8988T (cell line): ENCODE measurements around the gene OR10G8.
A peak's percentile ranks its signal among the peaks of the same experiment; 100 is the strongest.
"Not testable (repeated sequence)": the region's sequence is repeated elsewhere in the genome, so short reads cannot be mapped to it uniquely, and the experiment has no call there.

Source experiments
- DNase-seq: peaks from one replicate; pipeline ENCODE4 v3.0.0; 2011

Gene OR10G8, protein sequence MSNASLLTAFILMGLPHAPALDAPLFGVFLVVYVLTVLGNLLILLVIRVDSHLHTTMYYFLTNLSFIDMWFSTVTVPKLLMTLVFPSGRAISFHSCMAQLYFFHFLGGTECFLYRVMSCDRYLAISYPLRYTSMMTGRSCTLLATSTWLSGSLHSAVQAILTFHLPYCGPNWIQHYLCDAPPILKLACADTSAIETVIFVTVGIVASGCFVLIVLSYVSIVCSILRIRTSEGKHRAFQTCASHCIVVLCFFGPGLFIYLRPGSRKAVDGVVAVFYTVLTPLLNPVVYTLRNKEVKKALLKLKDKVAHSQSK

DNA sequence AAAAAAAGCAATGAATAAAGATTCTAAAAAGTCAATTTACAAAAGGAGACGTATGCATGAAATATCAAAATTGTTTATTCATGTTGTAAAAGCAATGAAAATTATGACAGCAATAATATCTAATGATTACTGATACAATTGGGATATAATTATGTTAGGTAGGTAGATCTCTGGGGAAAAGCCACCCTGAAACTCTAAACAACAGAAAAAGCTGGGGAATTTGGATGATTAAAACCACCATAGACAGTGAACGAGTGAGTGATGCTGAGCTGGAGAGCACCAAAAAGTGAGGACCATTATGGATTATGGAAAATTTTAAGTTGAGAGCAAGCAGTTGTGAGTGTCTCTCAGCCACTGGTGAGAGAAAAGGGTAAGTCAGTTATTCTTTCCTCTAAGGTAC lies at the start of gene OR10G8:
Gene OR10G8, plus strand, starts transcription at position 301 of the 400 bp plus-strand sequence. CDS start 2,825 bp downstream, outside the sequence.
- no peak for DNase-seq

DNA sequence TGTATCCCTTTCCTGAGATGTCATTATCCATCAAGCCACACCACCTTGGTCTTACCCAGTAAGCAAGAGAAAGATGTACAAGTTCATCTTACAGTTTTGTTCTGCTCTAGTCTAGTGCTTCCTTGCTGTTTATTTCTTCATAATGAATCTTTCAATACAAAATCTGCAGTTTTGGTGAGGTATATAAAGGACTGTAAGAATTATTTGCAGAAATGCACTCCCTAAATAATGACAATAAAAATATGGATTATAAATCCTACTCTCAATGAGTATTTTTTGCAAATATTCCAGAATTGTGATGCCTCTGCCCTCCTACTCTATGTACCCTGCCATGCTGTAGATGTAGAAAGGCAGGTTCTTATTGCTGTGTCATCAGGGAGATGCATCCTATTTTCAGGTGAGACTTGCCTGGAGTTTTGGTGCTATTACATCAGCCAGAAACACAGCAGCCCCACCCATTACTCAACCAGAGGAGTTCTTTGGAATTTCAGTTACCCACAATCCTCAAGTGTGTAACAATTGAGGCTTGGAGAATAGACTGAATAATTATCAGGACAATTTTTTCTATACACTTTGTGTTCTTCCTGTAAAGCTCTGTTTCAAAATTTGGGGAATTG lies 48.8 kb upstream of the OR10G8 start, which contains the start of gene OR10S1:
Gene OR10S1, minus strand, starts transcription at position 51 of the 617 bp plus-strand sequence. CDS start 117 bp downstream, outside the sequence.
- DNase-seq: no peak

DNA sequence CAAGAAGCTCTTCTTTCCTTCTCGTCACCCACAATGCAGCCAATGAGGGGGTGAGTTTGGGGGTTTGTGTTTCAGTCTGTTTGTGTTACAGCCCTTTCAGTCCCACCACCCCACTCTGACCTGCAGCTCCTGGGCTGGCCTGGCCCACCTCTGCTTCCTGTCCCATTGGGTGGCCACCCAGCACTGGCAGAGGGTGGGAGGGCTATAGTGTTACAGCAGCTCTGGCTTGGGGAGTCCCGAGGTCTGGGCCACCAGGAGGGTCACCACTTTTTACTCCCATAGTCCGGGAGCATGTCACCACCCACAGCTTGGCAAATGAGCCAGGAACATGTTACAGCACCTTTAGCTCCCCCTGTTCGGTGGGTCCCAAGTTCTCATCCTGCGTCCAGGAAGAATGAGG lies 47.3 kb upstream of the OR10G8 start:
- no peak for DNase-seq

DNA sequence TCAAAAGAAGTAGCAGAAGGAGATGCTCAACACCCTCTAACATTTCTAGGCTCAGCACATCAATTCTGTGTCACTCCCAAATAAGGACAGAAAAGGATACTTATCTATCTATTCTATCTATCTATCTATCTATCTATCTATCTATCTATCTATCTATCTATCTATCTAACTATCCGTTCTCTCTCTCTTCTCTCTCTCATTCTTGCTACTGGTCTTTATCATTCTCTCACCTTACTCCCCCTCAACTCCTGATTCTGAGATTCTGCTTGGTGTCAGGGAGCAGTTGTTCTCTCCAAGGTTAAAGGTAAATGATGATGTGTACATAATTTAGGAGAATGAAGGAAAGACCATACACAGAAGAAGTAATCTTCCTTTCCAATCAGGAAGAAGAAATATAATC lies 31.5 kb upstream of the OR10G8 start, which contains the start of gene OR10G6:
Gene OR10G6, minus strand, starts transcription at position 43 of the 400 bp plus-strand sequence. Its CDS starts 0 bp downstream, at position 43.
- no peak for DNase-seq

DNA sequence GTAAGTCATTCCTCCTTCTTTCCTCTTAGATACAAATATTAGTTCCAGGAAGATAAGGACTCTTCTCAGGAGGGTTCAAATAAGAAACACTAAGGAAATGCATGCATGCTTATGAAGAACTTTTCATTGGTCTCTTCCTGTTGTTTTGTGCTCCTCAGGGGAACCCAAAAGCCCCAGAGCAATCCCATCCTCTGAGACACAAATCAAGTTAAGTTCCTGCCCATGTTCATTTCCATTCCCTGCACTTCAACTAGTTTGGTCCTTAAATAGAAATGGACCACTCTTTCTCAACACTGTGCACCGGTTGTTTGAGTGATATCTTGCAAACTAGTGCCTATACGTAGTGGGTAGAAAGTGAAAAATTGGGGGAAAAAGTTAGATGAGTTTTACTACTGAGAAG lies 13.9 kb upstream of the OR10G8 start, which contains the start of gene OR10G4:
Gene OR10G4, plus strand, starts transcription at position 301 of the 400 bp plus-strand sequence. CDS start 2,578 bp downstream, outside the sequence.
- DNase-seq: no peak

DNA sequence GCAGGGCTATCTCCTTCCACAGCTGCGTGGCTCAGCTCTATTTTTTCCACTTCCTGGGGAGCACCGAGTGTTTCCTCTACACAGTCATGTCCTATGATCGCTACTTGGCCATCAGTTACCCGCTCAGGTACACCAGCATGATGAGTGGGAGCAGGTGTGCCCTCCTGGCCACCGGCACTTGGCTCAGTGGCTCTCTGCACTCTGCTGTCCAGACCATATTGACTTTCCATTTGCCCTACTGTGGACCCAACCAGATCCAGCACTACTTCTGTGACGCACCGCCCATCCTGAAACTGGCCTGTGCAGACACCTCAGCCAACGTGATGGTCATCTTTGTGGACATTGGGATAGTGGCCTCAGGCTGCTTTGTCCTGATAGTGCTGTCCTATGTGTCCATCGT lies 10.8 kb upstream of the OR10G8 start:
- not testable (repeated sequence) for DNase-seq

DNA sequence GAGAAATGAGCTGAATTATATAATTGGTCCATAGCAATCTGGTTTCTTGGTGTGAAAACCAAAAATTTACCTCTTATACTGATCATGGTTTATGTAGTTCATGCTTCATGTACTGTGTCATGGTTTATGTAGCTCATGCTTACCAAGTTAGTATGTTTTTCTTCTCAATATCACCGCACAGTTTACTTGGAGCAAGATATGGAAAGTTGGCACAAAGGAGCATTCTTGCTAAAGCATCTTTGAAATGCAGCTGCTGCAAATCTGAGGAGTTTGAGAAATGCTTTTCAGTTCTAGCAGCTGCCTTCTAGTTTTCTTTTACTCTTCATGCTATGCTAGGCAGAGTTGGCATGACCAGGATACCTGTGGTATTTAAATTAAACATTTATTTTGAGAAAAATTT lies 10.1 kb downstream of the OR10G8 start:
- DNase-seq: no peak

DNA sequence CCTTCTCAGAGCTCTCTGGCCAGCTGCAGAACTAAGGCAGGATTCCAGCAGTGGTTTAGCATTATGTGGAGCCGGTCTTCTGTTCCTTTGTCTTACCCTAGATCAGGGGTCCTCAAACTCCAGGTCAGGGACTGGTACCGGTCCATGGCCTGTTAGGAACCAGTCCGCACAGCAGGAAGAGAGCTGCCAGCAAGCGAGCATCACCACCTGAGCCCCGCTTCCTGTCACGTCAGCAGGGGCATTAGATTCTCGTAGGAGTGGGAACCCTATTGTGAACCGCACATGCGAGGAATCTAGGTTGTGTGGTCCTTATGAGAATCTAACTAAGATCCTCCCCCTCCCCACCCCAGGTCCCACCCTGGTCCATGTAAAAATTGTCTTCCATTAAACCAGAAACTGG lies 13.0 kb downstream of the OR10G8 start:
- no peak for DNase-seq

DNA sequence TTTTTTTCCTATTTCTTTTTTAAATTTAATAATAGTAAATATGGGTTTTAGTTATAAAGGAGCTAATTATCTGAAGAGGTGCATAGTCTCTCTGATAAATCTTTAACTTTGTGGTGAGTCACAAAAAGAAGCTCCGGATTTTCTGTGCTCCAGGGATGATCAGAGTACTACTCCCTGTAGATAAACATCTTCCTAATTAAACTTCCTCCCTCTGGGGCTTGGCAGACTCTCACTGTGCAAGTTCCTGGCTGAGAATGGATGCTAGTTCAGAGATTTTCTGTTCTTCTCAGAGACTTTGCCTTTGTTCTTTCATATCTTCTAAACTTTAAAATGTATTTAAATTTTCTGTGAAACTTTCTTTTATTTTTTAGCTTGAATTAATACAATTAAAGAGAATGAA lies 14.7 kb downstream of the OR10G8 start, which contains the start of gene OR10G7:
Gene OR10G7, minus strand, starts transcription at position 72 of the 400 bp plus-strand sequence. CDS start 2,324 bp downstream, outside the sequence.
- DNase-seq: no peak

DNA sequence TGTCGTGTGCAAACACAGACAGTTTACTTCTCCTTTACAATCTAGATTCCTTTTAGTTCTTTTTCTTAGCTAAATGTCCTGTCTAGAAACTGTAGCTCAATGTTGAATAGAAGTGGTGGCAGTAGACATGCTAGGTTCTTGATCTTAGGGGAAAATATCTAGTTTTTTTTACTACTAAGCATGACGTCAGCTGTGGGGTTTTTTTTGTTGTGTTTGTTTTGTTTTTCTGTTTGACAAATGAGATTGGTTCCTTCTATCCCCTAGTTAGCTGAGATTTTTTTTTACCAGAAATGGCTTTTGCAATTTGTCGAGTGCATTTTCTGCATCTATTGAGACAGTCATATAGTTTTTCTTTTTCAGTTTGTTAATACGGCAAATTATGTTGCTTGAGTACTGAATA lies 16.8 kb downstream of the OR10G8 start:
- no peak for DNase-seq

DNA sequence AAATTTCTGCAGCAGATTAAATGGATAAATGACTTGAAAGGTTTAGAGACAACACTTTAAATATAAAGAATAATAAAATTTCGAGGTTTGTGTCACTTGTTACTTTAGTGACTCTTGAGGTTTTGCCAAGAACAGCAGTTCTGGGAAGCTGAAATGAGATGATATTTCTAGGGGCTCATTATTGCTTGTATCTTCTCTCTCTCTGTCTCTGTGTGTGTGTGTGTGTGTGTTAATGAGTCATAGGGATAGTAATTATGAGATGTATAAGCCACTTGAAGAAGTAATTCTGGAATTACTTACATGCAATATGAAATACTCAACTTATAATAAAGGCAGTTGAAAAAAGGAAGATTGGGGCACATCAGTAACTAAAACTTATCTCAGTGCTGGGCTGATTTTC lies 24.1 kb downstream of the OR10G8 start:
- DNase-seq: no peak

DNA sequence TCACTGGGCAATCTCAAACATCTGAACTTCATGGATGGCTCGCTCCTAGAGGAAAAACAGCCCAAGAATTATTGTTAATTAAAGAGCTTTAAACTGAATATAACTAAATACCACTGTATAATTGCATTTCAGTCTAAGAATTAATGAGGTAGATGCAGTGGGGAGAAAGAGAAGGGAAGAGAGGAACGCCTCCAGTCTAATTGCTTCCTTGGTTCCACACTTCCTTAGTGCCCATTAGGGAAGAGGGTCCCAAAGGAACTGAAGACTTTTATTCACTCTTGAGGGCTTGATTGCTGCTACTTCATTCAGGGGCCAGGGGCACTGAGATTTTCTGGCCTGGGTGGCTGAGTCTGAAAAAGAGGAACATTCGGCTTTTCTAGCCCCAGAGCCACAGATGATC lies 26.4 kb downstream of the OR10G8 start:
- DNase-seq: no peak

DNA sequence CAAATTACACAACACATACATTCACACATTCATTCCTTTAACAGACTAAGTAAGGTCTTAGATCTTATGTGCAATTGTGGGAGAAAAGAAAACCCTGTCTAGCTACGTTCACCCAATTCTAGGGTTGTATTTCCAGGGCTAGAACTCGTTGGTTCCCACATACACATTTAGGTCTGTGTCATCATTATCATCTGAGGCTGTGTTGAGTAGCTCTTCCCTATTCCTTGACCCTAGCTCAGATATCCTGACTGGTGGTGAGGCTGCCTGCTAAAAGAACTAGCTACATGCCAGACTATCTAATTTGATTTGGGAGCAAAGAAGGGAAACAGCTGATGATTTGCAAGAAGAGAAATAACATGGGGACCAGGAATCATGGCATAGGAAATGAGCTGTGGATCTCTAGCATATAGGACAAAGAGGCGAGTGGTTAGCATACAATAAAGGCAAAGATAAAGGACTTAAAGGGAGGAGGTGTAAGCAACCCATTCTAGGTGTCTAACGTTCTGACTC lies 42.1 kb downstream of the OR10G8 start:
- DNase-seq: no peak

DNA sequence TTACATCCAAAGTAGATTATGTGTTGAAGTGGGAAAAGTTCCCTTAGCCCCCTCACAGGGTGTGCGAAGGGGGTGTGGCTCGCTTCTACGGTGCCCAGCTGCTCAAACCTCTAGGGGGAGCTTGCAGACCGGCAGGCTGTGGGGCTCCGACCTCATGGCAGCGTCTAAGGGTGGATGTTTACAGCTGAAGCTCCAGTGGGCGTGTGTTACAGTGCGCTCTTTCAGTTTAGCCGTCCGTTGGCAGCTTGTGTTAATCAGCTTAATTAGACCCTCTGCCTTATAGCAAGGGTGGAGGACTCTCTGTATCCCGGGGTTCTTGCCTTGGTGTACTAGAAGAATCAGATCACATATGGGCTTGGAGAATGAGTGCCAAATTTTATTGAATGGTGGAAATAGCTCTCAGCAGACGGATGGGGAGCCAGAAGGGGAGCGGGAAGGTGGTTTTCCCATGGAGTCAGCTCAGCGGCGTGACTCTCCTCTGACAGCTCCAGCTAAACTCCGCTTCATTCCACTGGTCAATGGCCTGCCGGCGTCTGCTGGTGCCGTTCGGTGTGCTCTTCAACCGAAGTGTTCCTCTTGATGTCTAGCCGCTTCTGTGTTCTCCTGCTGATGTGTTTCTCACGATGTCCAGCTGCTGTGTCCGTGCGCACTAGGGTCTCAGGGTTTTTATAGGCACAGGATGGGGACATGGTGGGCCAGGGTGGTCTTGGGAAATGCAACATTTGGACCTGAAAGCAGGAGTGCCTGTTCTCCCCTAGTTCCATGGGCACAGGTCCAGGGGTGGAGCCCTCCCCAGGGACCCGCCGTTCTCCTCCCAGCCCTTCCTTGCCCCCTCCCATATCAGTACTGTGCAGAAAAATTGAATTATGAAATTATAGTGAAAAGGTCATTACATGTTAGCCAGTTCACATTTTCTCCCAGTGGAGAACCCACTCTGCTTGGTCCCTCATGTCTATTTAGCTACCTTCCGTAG lies 43.1 kb downstream of the OR10G8 start:
- peak; percentile 24 for DNase-seq

DNA sequence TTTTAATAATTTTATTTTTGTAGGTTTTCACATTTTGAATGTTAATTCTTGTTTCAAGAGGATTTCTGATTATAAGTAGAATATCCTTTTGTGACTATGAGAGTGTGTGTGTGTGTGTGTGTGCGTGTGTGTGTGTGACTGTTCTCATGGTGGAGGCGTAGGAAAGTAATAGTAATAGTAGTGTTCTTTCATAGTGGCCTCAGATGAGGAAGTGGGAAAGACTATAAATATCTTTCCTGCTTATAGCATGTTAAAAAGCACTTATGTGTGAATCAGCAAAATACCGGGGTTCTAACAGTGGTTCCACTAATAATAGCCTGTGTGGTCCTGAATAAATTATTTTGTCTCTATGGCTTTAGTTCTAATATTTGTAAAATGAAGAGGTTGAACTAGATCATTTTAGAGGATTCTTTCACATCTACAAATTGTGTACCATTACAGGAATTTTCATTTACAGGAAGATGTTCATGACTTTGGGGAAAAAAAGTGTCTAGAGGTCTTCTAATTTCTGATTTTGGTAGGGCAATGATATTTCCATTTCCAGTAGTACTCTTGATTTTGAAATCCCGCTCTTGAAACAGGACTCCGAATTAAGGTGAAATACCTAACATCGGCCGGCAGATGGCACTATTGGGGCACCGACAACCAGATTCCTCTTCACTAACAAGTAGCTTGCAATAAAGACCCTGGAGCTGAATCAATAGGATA lies 44.5 kb downstream of the OR10G8 start:
- peak; percentile 23 for DNase-seq

DNA sequence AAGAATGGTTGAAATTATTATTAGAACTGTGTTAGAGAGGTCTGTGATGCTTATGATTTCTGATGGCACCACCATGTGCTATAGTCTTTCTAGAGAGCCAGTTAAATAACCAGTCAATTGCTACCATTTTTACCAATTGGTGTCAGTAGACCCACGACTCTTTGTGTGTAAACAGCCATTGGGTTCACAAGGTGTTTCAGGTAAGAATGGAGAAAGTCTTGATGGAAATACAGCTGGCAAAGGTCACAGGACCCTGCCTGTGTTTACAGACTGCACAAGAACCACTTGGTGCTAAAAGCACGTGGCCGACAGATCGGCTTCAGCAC lies 45.0 kb downstream of the OR10G8 start:
- DNase-seq: no peak

DNA sequence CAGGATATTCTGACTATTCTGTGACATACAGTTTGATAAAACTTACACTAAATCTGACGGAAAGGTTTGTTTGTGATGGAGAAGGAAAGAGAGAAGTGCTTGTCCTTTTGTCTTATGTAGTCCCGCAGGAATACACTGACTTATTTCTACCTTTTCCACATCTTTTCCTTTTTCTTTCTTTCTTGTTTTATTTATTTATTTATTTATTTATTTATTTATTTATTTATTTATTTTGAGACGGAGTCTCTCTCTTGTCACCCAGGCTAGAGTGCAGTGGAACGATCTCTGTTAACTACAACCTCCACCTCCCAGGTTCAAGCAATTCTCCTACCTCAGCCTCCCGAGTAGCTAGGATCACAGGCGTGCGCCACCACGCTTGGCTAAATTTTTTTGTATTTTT lies 45.5 kb downstream of the OR10G8 start:
- DNase-seq: no peak

DNA sequence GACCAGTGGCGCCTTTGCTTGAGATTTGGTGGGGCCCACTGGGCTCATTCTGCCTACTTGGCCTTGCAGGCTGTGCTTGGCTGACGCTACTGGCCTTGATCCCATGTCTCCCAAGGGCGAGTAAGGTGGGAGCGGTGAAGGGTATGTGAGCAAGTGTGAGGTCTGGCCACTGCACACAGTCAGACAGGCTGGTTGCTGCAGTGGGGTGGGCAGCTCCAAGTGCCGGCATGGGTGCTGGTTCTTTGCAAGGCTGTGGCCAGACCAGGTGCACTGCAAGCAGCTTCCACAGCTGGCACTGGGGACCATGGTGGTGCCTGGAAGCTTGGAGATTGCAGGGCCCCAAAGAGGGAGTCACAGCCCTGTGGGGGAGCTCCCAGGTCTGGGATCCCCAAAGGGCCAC lies 48.0 kb downstream of the OR10G8 start:
- no peak for DNase-seq

DNA sequence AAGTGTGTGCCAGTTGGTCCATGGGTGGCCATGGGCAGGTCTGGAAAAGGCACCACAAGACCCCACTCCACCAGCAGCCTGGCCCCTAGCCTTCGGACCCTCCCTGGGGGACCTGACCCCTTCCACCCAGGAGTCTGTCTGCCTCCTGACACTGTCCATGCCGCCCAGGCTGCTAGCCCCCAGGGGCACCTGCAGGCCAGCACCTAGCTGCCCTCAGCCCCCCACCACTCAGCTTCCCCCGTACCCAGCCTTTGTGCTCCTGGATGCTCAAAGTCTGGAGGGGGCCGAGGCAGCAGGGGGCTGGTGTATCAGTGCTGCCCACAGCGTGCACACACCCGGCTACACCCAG lies 48.9 kb downstream of the OR10G8 start:
- no peak for DNase-seq

DNA sequence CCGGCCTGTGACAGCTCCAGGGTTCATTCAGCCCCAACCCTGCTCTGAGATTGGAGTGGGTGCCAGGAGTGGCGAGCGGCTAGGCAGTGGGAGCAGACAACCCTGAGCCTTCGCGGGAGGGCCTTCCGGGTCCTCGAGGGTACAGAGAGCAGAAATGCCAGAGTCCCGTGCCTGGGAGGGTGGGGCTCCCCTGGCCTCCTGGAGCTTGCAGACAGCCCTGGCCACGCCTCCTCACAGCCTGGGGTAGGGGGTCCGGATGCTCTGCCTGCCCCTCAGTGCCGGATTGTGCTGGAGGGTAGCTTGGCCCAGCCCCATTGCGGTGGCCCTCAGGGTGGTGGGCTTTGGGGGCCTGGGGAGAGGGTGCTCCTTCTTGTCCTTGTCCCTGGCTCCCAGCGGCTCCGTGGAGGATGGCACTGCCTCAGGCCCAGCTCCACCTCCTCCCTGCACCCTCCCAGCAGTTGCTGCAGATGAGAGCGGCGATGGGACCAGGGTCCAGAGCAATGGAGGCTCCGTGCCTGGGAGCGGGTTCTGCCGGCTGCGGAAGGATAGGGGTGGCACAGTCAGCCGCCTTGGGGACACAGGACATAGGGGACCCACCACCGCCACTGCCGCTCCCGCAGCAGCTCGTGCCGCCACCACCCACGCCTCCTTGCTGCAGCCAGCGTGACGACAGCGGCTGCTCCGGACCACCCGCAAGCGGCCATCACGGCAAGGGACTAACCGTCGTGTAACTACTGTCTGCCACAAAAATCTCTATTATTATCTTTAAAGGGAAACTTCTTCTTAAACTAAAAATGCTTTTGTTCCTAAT lies 49.4 kb downstream of the OR10G8 start:
- DNase-seq: no peak

DNA sequence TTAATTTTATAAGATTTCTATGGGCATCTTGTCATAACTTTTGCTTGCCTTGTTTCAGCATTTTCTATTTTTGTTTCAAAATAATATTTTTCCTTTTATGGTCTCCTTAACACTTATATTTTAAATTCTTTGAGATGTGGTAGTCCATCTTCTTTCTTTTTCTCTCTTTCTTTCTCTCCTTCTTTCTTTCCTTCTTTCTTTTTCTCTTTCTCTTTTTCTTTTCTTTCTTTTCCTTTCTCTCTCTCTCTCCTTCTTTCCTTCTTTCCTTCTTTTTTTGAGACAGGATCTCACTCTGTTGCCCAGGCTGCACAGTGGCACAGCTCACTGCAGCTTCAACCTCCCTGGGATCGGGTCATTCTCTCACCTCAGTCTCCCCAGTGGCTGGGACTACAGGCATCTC lies 50.7 kb downstream of the OR10G8 start:
- no peak for DNase-seq
